OCI-LY1 (cell line): Measurements from ENCODE around the gene HNRNPM.

Source experiments
- H2AFZ ChIP-seq: fragments of 200-600 bp; sonication (generic), shearing (Covaris generic); 2 replicates; pipeline ENCODE4 v1.6.0; 2014; ENCODE audit warnings: antibody characterized with exemption, mild to moderate bottlenecking, low read length
- H3F3A ChIP-seq: fragments of 200-600 bp; sonication (generic), shearing (Covaris generic); 2 replicates; pipeline ENCODE4 v1.6.0; 2014; ENCODE audit warnings: mild to moderate bottlenecking, antibody characterized with exemption, low read length, moderate library complexity; ENCODE audit not compliant: insufficient read depth
- H3K27ac ChIP-seq: fragments of 200-600 bp; sonication (generic); 2 replicates; pipeline ENCODE4 v1.5.1; 2014; ENCODE audit warnings: low read length, mixed run types, mild to moderate bottlenecking, low read depth; ENCODE audit not compliant: poor library complexity, severe bottlenecking
- H3K27me3 ChIP-seq: fragments of 200-600 bp; sonication (generic); 2 replicates; pipeline ENCODE4 v1.6.0; 2014; ENCODE audit warnings: antibody characterized with exemption, mild to moderate bottlenecking, low read length, moderate library complexity; ENCODE audit not compliant: insufficient read depth
- H3K36me3 ChIP-seq: fragments of 200-600 bp; sonication (generic); 2 replicates; pipeline ENCODE4 v1.6.1; 2014; ENCODE audit warnings: mild to moderate bottlenecking, antibody characterized with exemption, low read length, moderate library complexity, mixed read lengths; ENCODE audit not compliant: insufficient read depth
- H3K4me1 ChIP-seq: fragments of 200-600 bp; sonication (generic); 2 replicates; pipeline ENCODE4 v1.5.1; 2014; ENCODE audit warnings: mild to moderate bottlenecking, low read length, moderate library complexity; ENCODE audit not compliant: insufficient read depth, severe bottlenecking
- H3K4me2 ChIP-seq: fragments of 200-600 bp; sonication (generic), shearing (Covaris generic); 2 replicates; pipeline ENCODE4 v1.6.1; 2014; ENCODE audit warnings: low read length
- H3K4me3 ChIP-seq: fragments of 200-600 bp; sonication (generic); 2 replicates; pipeline ENCODE4 v1.5.1; 2014; ENCODE audit warnings: low read length, low read depth, mild to moderate bottlenecking, mixed read lengths; ENCODE audit not compliant: poor library complexity, severe bottlenecking
- H3K79me2 ChIP-seq: fragments of 200-600 bp; shearing (Covaris generic); 2 replicates; pipeline ENCODE4 v1.6.1; 2016; ENCODE audit warnings: mixed run types, low read length, mixed read lengths; ENCODE audit not compliant: insufficient read depth
- H3K9ac ChIP-seq: fragments of 200-600 bp; sonication (generic), shearing (Covaris generic); 2 replicates; pipeline ENCODE4 v1.6.1; 2014; ENCODE audit warnings: mild to moderate bottlenecking, low read length, mixed read lengths
- H3K9me2 ChIP-seq: fragments of 200-600 bp; sonication (generic), shearing (Covaris generic); 2 replicates; pipeline ENCODE4 v1.6.1; 2014; ENCODE audit warnings: low read depth, mild to moderate bottlenecking, low read length, mixed read lengths
- H3K9me3 ChIP-seq: fragments of 200-600 bp; shearing (Covaris generic); 2 replicates; pipeline ENCODE4 v1.6.1; 2014; ENCODE audit warnings: low read length, mixed read lengths
- H4K20me1 ChIP-seq: fragments of 200-600 bp; sonication (generic), shearing (Covaris generic); 2 replicates; pipeline ENCODE4 v1.6.0; 2016; ENCODE audit warnings: mild to moderate bottlenecking, low read length; ENCODE audit not compliant: insufficient read depth
- EZH2 ChIP-seq: fragments of 200-600 bp; sonication (generic), shearing (Covaris generic); IDR thresholded peaks from 2 replicates; pipeline ENCODE4 v1.8.0; 2017; ENCODE audit warnings: borderline replicate concordance, mixed run types, mild to moderate bottlenecking, antibody characterized with exemption, low read length, moderate library complexity, mixed read lengths
- TF ChIP-seq, protein P1 (sequence below): fragments of 200-600 bp; sonication (generic), shearing (Covaris generic); IDR thresholded peaks from 2 replicates; pipeline ENCODE4 v1.5.1; 2017; ENCODE audit warnings: mild to moderate bottlenecking, antibody characterized with exemption, low read length, moderate library complexity, mixed read lengths

The HNRNPM gene

GRCh38 chr19:8498295-8498694 lies 53.5 kb downstream of the HNRNPM start:
- no peak overlapping the region for H3K4me2 ChIP-seq
- no peak for TF ChIP-seq EZH2
- TF ChIP-seq, protein P1, sequence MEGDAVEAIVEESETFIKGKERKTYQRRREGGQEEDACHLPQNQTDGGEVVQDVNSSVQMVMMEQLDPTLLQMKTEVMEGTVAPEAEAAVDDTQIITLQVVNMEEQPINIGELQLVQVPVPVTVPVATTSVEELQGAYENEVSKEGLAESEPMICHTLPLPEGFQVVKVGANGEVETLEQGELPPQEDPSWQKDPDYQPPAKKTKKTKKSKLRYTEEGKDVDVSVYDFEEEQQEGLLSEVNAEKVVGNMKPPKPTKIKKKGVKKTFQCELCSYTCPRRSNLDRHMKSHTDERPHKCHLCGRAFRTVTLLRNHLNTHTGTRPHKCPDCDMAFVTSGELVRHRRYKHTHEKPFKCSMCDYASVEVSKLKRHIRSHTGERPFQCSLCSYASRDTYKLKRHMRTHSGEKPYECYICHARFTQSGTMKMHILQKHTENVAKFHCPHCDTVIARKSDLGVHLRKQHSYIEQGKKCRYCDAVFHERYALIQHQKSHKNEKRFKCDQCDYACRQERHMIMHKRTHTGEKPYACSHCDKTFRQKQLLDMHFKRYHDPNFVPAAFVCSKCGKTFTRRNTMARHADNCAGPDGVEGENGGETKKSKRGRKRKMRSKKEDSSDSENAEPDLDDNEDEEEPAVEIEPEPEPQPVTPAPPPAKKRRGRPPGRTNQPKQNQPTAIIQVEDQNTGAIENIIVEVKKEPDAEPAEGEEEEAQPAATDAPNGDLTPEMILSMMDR, result no peak
- H3K9me2 ChIP-seq, result no peaks in the 10 kb centered on the region
- H3K9me3 ChIP-seq, result no peaks in the 10 kb centered on the region
- no peak overlapping the region for H3K9ac ChIP-seq
- no peak overlapping the region for H3K27ac ChIP-seq
- H3K79me2 ChIP-seq, result no peaks in the 10 kb centered on the region
- no peak overlapping the region for H3K4me3 ChIP-seq
- no peaks in the 10 kb centered on the region for H3K27me3 ChIP-seq
- H3K36me3 ChIP-seq, result no peaks in the 10 kb centered on the region
- H3F3A ChIP-seq, result no peaks in the 10 kb centered on the region
- no peaks in the 10 kb centered on the region for H4K20me1 ChIP-seq
- no peak overlapping the region for H2AFZ ChIP-seq
- H3K4me1 ChIP-seq, result no peaks in the 10 kb centered on the region

GRCh38 chr19:8499048-8499833 lies 54.5 kb downstream of the HNRNPM start:
- Histone ChIP-seq H3K4me3 (no peak overlapping the region), H3K9ac (no peak overlapping the region), H3K4me1 (no peaks in the 10 kb centered on the region)

GRCh38 chr19:8500158-8500557 lies 55.4 kb downstream of the HNRNPM start:
- TF ChIP-seq EZH2, result no peak
- TF ChIP-seq, protein P1, result no peak
- Histone ChIP-seq H3K27ac (no peak overlapping the region), H3F3A (no peaks in the 10 kb centered on the region), H3K4me2 (no peak overlapping the region), H3K4me3 (no peak overlapping the region), H3K36me3 (no peaks in the 10 kb centered on the region), H3K27me3 (no peaks in the 10 kb centered on the region), H3K9me3 (no peaks in the 10 kb centered on the region), H3K4me1 (no peaks in the 10 kb centered on the region), H3K9ac (no peak overlapping the region), H3K9me2 (no peaks in the 10 kb centered on the region), H4K20me1 (no peaks in the 10 kb centered on the region), H2AFZ (no peak overlapping the region), H3K79me2 (no peaks in the 10 kb centered on the region)

More at GRCh38 chr19:8499048-8499833, 54.5 kb downstream of the HNRNPM start:
- Histone ChIP-seq H3K4me2 (no peak overlapping the region), H3K36me3 (no peaks in the 10 kb centered on the region), H3K9me2 (no peaks in the 10 kb centered on the region), H3F3A (no peaks in the 10 kb centered on the region), H3K27me3 (no peaks in the 10 kb centered on the region), H4K20me1 (no peaks in the 10 kb centered on the region), H3K9me3 (no peaks in the 10 kb centered on the region), H2AFZ (no peak overlapping the region), H3K27ac (no peak overlapping the region), H3K79me2 (no peaks in the 10 kb centered on the region)
- TF ChIP-seq EZH2, result no peak
- TF ChIP-seq, protein P1, result no peak
